Measurements from ENCODE around the gene POLR1D.
"Not testable (repeated sequence)": the region's sequence is repeated elsewhere in the genome, so short reads cannot be mapped to it uniquely, and the experiment has no call there.

POLR1D gene

GRCh38 chr13:27619093-27619727 is 2.5 kb upstream of the POLR1D start:
- DNase-seq: no peak

GRCh38 chr13:27619728-27620376 is 1.8 kb upstream of the POLR1D start:
- DNase-seq: no peak

- peak; percentile 85 for DNase-seq
Measured at GRCh38 chr13:27620377-27621115, 1.1 kb upstream of the POLR1D start, which contains the start of gene LNX2. Gene LNX2 (minus strand): TSS chr13:27620529. CDS start chr13:27581703, 38,826 bp downstream.

DNA sequence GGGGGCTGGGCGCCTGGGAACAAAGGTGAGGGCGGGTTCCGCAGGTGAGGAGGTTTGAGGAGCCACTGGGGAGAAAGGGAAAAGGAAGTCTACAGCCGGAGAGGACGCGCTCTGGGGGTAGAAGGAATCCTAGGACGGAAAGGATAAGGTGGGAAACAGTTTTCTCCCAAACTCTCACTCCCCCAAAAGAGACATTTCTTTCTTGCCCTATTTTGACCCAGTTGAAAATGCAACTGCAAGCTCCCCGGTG is 651 bp upstream of the POLR1D start:
- DNase-seq: no peak

DNA sequence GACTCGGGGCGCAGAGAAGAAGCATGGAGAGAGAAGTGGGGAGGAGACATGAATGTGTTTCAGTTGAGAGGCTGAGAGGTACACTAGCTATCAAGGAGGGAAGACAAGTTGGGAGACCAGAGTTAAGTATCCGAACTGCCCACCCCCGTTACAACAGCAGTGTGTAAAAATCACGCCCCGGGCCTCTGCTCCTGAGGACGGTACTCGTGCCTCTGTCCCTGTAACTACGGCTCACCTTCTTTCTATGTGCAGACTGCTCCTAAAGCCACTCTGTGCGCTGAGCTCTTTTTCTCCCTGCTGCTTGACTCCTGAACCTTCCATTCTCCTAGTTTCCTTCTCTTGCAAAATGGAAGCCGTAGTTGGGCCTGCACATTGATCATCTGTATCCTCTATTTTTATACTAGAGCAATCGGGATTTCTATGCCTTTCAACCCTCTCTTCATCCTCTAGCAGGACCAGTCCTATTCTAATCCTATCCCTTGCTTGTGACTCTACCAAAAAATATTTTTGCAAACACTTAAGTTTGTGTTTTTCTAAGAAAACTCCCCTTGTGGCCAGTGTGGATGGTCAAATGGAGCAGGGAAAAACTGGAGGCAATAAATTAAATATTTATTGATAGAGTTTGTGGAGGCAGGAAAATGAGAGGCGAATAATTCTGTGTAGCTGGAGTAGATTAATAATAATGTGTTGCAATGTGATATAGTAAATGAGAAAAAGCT is 569 bp downstream of the POLR1D start:
- DNase-seq: no peak

DNA sequence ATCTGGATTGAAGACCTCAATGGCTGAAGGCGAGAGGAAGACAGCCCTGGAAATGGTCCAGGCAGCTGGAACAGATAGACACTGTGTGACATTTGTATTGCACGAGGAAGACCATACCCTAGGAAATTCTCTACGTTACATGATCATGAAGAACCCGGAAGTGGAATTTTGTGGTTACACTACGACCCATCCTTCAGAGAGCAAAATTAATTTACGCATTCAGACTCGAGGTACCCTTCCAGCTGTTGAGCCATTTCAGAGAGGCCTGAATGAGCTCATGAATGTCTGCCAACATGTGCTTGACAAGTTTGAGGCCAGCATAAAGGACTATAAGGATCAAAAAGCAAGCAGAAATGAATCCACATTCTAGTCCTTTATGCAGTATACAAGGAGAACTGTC is 1.2 kb downstream of the POLR1D start:
- no peak for DNase-seq

DNA sequence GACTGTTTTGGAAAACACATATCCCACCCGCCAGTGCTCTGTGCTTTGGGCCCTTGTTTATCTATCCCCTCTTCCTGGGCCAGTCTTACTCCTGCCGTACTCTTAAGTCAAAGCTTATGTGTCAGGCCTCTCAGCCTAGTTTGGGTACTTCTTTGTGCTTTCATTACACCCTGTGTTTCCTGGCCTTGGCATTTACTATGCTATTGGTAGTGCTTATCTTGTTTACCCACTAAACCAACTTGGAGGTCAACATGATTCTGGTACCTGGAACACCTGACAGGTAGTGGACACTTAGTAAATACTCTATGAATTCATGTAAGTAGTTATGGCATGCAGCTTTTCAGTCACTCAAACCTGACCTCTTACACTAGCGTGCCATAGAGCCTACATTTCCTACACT is 2.4 kb downstream of the POLR1D start:
- no peak for DNase-seq

GRCh38 chr13:27625839-27626238 is 4.1 kb downstream of the POLR1D start:
- DNase-seq: no peak

- no peak for DNase-seq
Measured at GRCh38 chr13:27627380-27627779, 5.7 kb downstream of the POLR1D start.

- DNase-seq: no peak
Measured at GRCh38 chr13:27628081-27628480, 6.4 kb downstream of the POLR1D start.

GRCh38 chr13:27628766-27629165 is 7.1 kb downstream of the POLR1D start:
- not testable (repeated sequence) for DNase-seq

DNA sequence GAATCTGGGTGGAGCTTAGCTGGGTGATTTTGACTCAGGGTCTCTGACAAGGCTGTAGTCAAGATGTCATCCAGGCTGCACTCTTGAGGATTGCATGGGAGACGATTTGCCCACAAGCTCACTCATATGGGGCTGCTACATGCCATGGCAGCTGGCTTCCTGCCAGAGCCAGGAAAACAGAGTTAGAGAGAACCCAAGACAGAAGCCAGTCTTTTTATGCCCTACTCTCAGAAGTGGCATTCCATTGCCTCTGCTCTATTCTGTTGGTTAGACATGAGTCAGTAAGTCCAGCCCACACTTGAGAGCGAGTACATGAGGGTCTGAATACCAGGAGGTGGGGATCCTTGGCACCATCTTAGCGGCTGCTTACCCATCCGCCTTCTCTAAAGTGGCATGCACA is 9.5 kb downstream of the POLR1D start:
- DNase-seq: no peak

DNA sequence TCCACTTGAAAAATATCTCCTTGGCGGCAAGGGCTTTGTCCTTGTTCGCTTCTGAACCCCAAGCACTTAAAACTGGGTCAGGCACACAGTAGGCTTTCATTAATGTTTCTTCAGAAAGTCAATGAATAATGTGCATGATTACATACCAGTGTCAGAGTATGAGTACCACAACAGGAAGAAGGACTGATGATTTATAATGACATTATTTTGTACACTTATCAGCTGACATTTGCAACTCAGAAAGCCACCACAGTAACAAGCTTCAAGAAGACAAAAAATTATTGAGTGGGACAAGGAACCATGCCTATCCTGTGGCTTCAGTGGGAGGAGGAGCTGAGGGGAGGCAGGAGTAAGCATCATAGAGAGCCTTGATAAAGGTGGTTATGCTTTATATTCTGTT is 10.0 kb downstream of the POLR1D start:
- no peak for DNase-seq

- DNase-seq: no peak
Measured at GRCh38 chr13:27632214-27632613, 10.5 kb downstream of the POLR1D start.

GRCh38 chr13:27632648-27633047 is 11.0 kb downstream of the POLR1D start:
- no peak for DNase-seq

DNA sequence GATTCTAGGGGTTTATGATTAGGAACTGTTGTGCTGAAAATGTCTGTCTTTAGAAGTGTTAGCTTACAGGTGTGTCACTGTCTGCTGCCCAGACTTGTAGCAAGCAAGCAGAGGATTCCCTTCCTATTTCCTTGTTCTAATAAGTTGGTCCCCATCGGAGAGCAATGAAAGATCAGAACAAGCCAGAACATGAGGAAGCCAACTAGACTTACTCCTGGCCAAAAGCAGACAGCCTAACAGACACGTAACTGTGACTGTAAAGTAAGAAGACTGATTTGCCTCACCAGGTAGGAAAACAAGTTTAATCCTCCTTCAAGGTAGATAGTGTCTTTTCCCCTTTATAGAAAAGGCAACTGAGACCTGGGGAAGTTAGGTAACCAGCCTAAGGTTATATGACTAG is 12.5 kb downstream of the POLR1D start:
- DNase-seq: no peak

- DNase-seq: no peak
Measured at GRCh38 chr13:27634791-27635190, 13.1 kb downstream of the POLR1D start.

DNA sequence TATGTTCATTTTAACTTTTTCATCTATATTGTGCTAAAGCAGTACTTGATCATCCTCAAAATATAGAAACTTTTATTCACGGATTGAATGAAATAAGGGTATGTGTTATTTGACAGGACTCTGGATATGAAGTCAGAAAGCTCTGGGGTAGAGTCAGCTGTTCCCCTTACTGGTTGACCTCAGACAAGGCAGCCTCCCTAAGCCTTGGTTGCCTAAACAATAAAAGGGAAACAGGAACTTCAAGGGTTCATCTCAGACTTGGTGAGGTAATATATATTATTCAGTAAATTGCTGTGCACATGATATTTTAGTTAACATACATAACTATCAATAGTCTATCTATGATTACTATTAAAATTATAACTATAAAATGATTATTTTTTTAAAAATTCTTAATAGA is 13.6 kb downstream of the POLR1D start:
- DNase-seq: no peak

DNA sequence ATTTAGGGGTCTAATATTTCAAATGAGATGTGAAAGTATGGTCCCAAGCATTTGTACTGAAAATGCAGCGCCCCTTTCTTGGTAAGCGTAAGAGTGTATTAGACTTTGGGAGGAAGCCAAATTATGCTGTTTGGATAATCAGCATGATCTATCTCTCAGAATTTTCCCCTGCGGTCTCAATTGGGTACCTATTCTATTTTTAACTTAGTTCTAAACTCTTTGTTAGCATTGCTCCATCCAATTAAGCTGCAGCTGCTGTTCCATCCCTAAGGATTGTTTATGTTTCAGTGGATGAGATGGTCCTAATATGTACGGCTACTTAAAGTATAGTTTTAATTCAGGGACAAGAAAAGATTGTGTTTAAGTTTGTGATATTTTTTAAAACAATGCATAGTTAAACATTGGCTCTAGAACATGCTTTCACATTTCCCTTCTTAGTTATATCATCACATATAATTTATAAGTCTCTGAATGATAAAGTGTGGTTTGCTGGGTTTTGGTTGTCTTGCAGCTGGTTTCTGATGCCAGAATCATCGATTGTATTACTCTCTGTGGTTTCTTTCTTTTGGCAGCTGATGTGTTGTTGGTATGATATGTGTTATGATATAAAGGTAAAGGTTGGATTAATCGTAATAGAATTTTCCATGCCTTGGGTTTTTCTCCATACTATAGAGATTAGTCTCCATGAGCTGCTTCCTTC is 15.0 kb downstream of the POLR1D start:
- DNase-seq: no peak

DNA sequence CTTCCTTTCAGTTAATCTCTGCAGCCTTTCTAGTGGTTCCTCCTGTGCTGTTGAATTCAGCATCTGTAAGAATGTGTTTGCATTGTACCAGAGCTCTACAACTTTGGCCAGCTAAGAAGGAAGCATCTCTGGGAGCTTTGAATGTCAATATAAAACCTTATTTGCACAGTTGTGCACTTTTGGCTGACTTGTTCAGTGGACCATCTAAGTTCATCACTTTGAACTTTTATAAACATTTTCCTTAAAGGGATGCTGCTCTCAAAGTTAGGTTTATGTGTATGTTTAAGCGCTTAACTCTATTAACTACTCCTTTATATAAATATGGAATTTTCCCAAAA is 15.6 kb downstream of the POLR1D start:
- no peak for DNase-seq

DNA sequence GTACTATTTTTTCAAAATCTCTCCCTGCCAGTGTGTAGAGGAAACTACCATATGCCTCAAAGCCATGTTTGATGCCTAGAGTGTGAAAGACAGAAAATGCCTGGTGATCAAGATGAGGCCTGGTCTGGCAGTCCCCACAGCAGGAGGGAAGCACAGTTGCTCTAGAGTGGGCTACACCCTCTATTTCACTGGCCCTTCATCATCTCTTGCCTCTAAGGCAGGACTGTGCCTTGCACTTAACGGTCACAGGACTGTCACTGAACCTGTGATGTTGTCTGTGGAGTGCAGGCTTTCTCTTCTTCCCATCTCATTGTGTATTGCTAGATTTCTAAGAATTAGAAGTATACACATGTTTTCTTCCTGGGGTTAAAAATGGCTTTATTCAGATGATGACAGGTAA is 16.3 kb downstream of the POLR1D start:
- DNase-seq: no peak

GRCh38 chr13:27638521-27638920 is 16.8 kb downstream of the POLR1D start:
- DNase-seq: no peak

- DNase-seq: no peak
Measured at GRCh38 chr13:27639186-27639585, 17.5 kb downstream of the POLR1D start.
